Naive B cell (primary cell): Measurements from ENCODE around the gene AXIN1. TPM values are rescaled to one million over a fixed set of nuclear protein-coding genes. Genes with fewer than 3 reads are reported as not detected.

Experiments
- ATAC-seq, 2 donors: fragments of 150-1000 bp; cut with Tn5 transposase; 2 replicates each; pipeline ENCODE4 v1.10.0; 2021; ENCODE audit warnings: low read depth in 2 of 2, mild to moderate bottlenecking in 2 of 2, moderate library complexity in 2 of 2
- DNase-seq: peaks from one replicate; pipeline ENCODE4 v3.0.0; 2022
- H3K27ac Mint-ChIP-seq, 6 donors: one replicate each; pipeline ENCODE4 v1.8.0; 2020 to 2022; ENCODE audit warnings: mild to moderate bottlenecking in 6 of 6, mixed read lengths in 6 of 6, moderate library complexity in 5 of 6, inconsistent platforms in 2 of 6
- H3K27me3 Mint-ChIP-seq, 3 donors: one replicate each; pipeline ENCODE4 v1.8.0; 2021 to 2022; ENCODE audit warnings: mixed read lengths in 3 of 3, mild to moderate bottlenecking in 1 of 3
- H3K36me3 Mint-ChIP-seq, 2 donors: one replicate each; pipeline ENCODE4 v1.8.0; 2020 to 2022; ENCODE audit warnings: mixed read lengths in 2 of 2, inconsistent platforms in 1 of 2, mild to moderate bottlenecking in 1 of 2
- H3K4me1 Mint-ChIP-seq, 3 donors: one replicate each; pipeline ENCODE4 v1.8.0; 2020 to 2022; ENCODE audit warnings: mixed read lengths in 3 of 3, inconsistent platforms in 1 of 3, mild to moderate bottlenecking in 1 of 3, moderate library complexity in 1 of 3
- H3K4me3 Mint-ChIP-seq, 8 donors: one replicate each; pipeline ENCODE4 v1.8.0; 2020 to 2022; ENCODE audit warnings: mild to moderate bottlenecking in 8 of 8, mixed read lengths in 8 of 8, moderate library complexity in 8 of 8, inconsistent platforms in 2 of 8
- H3K9me3 Mint-ChIP-seq, 7 donors: one replicate each; pipeline ENCODE4 v1.8.0; 2020 to 2022; ENCODE audit warnings: mixed read lengths in 7 of 7, mild to moderate bottlenecking in 5 of 7, inconsistent platforms in 2 of 7, moderate library complexity in 1 of 7
- polyA plus RNA-seq, 6 donors: library from polyadenylated mRNA; unstranded; fragments of 300-500 nt; fragmentation: Illumina TruSeq; gene quantifications; one replicate each; pipeline ENCODE4 v1.2.3, GENCODE V29; 2021; ENCODE audit warnings: low read depth in 6 of 6

AXIN1 gene
- polyA plus RNA-seq, 6 donors from 2014 or later: 0.93 to 2.7 (median 1.9) TPM

GRCh38 chr16:252366-253337 is 99.9 kb downstream of the AXIN1 start:
- peaks cover 9 to 11% of the 10 kb centered on the region in 2 donors for H3K36me3 Mint-ChIP-seq
- peak overlapping the region in 5 of 6 donors; percentile 79 to 98 (median 96) for H3K27ac Mint-ChIP-seq
- H3K4me3 Mint-ChIP-seq: peak overlapping the region; percentile 53 to 92 (median 84)
- no peaks in the 10 kb centered on the region for H3K9me3 Mint-ChIP-seq
- DNase-seq (peak; percentile 29), ATAC-seq (peak; percentile 71 to 74)
- no peaks in the 10 kb centered on the region for H3K27me3 Mint-ChIP-seq
- peaks cover 8 to 24% (median 10%) of the 10 kb centered on the region in 3 donors for H3K4me1 Mint-ChIP-seq

GRCh38 chr16:249431-249830 is 103.1 kb downstream of the AXIN1 start:
- no peaks in the 10 kb centered on the region for H3K27me3 Mint-ChIP-seq
- no peaks in the 10 kb centered on the region for H3K9me3 Mint-ChIP-seq
- ATAC-seq: no peak
- no peak overlapping the region for H3K4me3 Mint-ChIP-seq
- no peak for DNase-seq
- H3K4me1 Mint-ChIP-seq: peaks cover 8 to 20% (median 10%) of the 10 kb centered on the region in 3 donors
- peaks cover 9 to 11% of the 10 kb centered on the region in 2 donors for H3K36me3 Mint-ChIP-seq
- H3K27ac Mint-ChIP-seq: no peak overlapping the region

DNA sequence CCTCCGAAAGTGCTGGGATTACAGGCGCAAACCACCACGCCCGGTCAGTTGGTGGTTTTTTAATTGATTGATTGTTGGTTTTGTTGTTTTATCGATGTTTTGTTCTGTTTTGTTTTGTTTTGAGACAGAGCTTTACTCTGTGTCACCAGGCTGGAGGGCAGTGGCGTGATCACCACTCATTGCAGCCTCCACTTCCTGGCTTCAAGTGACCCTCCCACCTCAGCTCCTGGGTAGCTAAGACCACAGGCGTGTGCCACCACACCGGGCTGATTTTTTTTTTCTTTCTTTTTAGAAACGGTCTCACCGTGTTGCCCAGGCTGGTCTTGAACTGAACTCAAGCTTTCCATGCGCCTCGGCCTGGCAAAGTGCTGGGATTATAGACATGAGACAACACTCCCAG is 105.5 kb downstream of the AXIN1 start:
- DNase-seq: no peak

DNA sequence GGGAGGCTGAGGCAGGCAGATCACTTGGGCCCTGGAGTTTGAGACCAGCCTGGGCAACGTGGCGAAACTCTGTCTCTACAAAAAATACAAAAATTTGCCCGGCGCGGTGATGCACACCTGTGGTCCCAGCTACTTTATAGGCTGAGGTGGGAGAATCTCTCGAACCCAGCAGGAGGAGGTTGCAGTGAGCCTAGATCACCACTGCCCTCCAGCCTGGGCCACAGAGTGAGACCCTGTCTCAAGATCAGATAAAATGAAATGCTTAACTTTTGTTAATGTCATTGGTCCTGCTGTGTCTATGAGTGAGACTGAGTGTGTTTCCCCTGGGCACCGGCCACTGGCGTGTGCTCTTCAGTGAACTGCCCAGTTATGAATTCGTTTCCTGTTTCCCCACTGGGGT is 107.4 kb downstream of the AXIN1 start:
- Mint-ChIP-seq H3K4me3 (peak overlapping the region in 1 of 8 donors; percentile 53), H3K27ac (no peak overlapping the region), H3K4me1 (peaks cover 7 to 23% (median 10%) of the 10 kb centered on the region in 3 donors), H3K27me3 (no peaks in the 10 kb centered on the region), H3K9me3 (no peaks in the 10 kb centered on the region), H3K36me3 (peaks cover under 1% of the 10 kb centered on the region in 2 donors)
- DNase-seq (no peak), ATAC-seq (no peak)

More for the DNA sequence above, 105.5 kb downstream of the AXIN1 start:
- ATAC-seq: no peak
- no peaks in the 10 kb centered on the region for H3K9me3 Mint-ChIP-seq
- H3K4me1 Mint-ChIP-seq: peaks cover 3 to 16% (median 7%) of the 10 kb centered on the region in 3 donors
- peak overlapping the region in 1 of 6 donors; percentile 66 for H3K27ac Mint-ChIP-seq
- no peaks in the 10 kb centered on the region for H3K27me3 Mint-ChIP-seq
- H3K36me3 Mint-ChIP-seq: peaks cover 7 to 9% of the 10 kb centered on the region in 2 donors
- H3K4me3 Mint-ChIP-seq: no peak overlapping the region

GRCh38 chr16:243348-243747 is 109.2 kb downstream of the AXIN1 start:
- H3K9me3 Mint-ChIP-seq: no peaks in the 10 kb centered on the region
- H3K4me1 Mint-ChIP-seq: peaks cover 12 to 31% (median 16%) of the 10 kb centered on the region in 3 donors
- H3K4me3 Mint-ChIP-seq: no peak overlapping the region
- no peaks in the 10 kb centered on the region for H3K36me3 Mint-ChIP-seq
- no peaks in the 10 kb centered on the region for H3K27me3 Mint-ChIP-seq
- DNase-seq (no peak), ATAC-seq (no peak)
- H3K27ac Mint-ChIP-seq: peak overlapping the region in 1 of 6 donors; percentile 34

GRCh38 chr16:242281-242680 is 110.2 kb downstream of the AXIN1 start:
- H3K4me3 Mint-ChIP-seq: no peak overlapping the region

GRCh38 chr16:240559-240958 is 112.0 kb downstream of the AXIN1 start:
- Mint-ChIP-seq H3K36me3 (no peaks in the 10 kb centered on the region), H3K9me3 (no peaks in the 10 kb centered on the region), H3K27ac (peak overlapping the region in 1 of 6 donors; percentile 38), H3K4me3 (no peak overlapping the region), H3K4me1 (peaks cover 14 to 34% (median 17%) of the 10 kb centered on the region in 3 donors), H3K27me3 (no peaks in the 10 kb centered on the region)
- DNase-seq (no peak), ATAC-seq (no peak)

More at GRCh38 chr16:242281-242680, 110.2 kb downstream of the AXIN1 start:
- no peaks in the 10 kb centered on the region for H3K9me3 Mint-ChIP-seq
- H3K27me3 Mint-ChIP-seq: no peaks in the 10 kb centered on the region
- H3K36me3 Mint-ChIP-seq: no peaks in the 10 kb centered on the region
- H3K27ac Mint-ChIP-seq: peak overlapping the region in 1 of 6 donors; percentile 47
- ATAC-seq (no peak), DNase-seq (no peak)
- H3K4me1 Mint-ChIP-seq: peaks cover 12 to 31% (median 16%) of the 10 kb centered on the region in 3 donors

GRCh38 chr16:239948-240277 is 112.6 kb downstream of the AXIN1 start:
- H3K4me3 Mint-ChIP-seq: no peak overlapping the region
- no peak for ATAC-seq
- H3K27ac Mint-ChIP-seq: peak overlapping the region in 3 of 6 donors; percentile 25 to 39 (median 30)

More at GRCh38 chr16:239948-240277, 112.6 kb downstream of the AXIN1 start:
- Mint-ChIP-seq H3K9me3 (no peaks in the 10 kb centered on the region), H3K36me3 (no peaks in the 10 kb centered on the region), H3K4me1 (peaks cover 19 to 40% (median 23%) of the 10 kb centered on the region in 3 donors), H3K27me3 (no peaks in the 10 kb centered on the region)
- DNase-seq: no peak

Other genes with a start within 250 kb of the AXIN1 start
- 10 to 100 TPM in 5 of 6 donors, 1 to 10 TPM in 1; 8.1 to 17.1 (median 11.2) TPM for gene NPRL3, start 214.1 kb downstream of the AXIN1 start, polyA plus RNA-seq
- gene HBZ, start 200.1 kb downstream of the AXIN1 start, polyA plus RNA-seq: not detected
- gene HBM, start 186.7 kb downstream of the AXIN1 start, polyA plus RNA-seq: not detected
- 1,000 to 10,000 TPM in 2 of 6 donors, 100 to 1,000 TPM in 4; 184 to 1,142 (median 693) TPM for gene HBA2, start 179.8 kb downstream of the AXIN1 start, polyA plus RNA-seq
- 100 to 1,000 TPM in 3 of 6 donors, 10 to 100 TPM in 3; 42.8 to 256 (median 100) TPM for gene HBA1, start 176.0 kb downstream of the AXIN1 start, polyA plus RNA-seq
- gene HBQ1, start 172.3 kb downstream of the AXIN1 start, polyA plus RNA-seq: not detected
- 10 to 100 TPM in 5 of 6 donors, 1 to 10 TPM in 1; 9.6 to 20.4 (median 12.8) TPM for gene LUC7L, start 123.3 kb downstream of the AXIN1 start, polyA plus RNA-seq
- gene FAM234A, start 117.9 kb downstream of the AXIN1 start, polyA plus RNA-seq: 10 to 100 TPM; 19.3 to 28.7 (median 24.5) TPM
- gene RGS11, start 76.8 kb downstream of the AXIN1 start, polyA plus RNA-seq: under 1 TPM in 1 of 6 donors, not detected in 5; 0.14 TPM
- gene ARHGDIG, start 72.1 kb downstream of the AXIN1 start, polyA plus RNA-seq: not detected
- not detected for gene PDIA2, start 69.6 kb downstream of the AXIN1 start, polyA plus RNA-seq
- gene MRPL28, start 17.8 kb upstream of the AXIN1 start, polyA plus RNA-seq: 10 to 100 TPM; 60.1 to 76.8 (median 65.7) TPM
- gene PGAP6, start 29.3 kb upstream of the AXIN1 start, polyA plus RNA-seq: 10 to 100 TPM in 5 of 6 donors, 1 to 10 TPM in 1; 7.1 to 24.3 (median 17.2) TPM
- 100 to 1,000 TPM in 1 of 6 donors, 10 to 100 TPM in 5; 56.9 to 104 (median 65.1) TPM for gene NME4, start 44.5 kb upstream of the AXIN1 start, polyA plus RNA-seq
- 1 to 10 TPM; 3.8 to 9.4 (median 5.2) TPM for gene DECR2, start 49.2 kb upstream of the AXIN1 start, polyA plus RNA-seq
- 1 to 10 TPM; 1.0 to 4.8 (median 1.9) TPM for gene RAB11FIP3, start 72.9 kb upstream of the AXIN1 start, polyA plus RNA-seq
- gene CAPN15, start 175.0 kb upstream of the AXIN1 start, polyA plus RNA-seq: 10 to 100 TPM in 1 of 6 donors, 1 to 10 TPM in 5; 4.3 to 11.0 (median 5.0) TPM
- gene PRR35, start 207.7 kb upstream of the AXIN1 start, polyA plus RNA-seq: not detected
- gene NHLRC4, start 214.3 kb upstream of the AXIN1 start, polyA plus RNA-seq: 1 to 10 TPM in 4 of 6 donors, under 1 TPM in 2; 0.90 to 3.4 (median 1.9) TPM
- 10 to 100 TPM in 5 of 6 donors, 1 to 10 TPM in 1; 4.5 to 22.2 (median 12.7) TPM for gene PIGQ, start 217.2 kb upstream of the AXIN1 start, polyA plus RNA-seq
- gene RAB40C, start 237.3 kb upstream of the AXIN1 start, polyA plus RNA-seq: 10 to 100 TPM in 2 of 6 donors, 1 to 10 TPM in 4; 6.8 to 14.5 (median 9.4) TPM